ENCODE results near the gene NBEA. TPM values are rescaled to one million over a fixed set of nuclear protein-coding genes. Genes with fewer than 3 reads are reported as not detected.

Gene NBEA
- total RNA-seq, 1 experiment from 2014 or later, result 4.1 TPM

GRCh38 chr13:35378939-35379338, 436.9 kb downstream of the NBEA start:
- Histone ChIP-seq H3K27me3 (ENCODE audit: insufficient read depth, low read length) (no peaks in the 10 kb centered on the region), H3K4me2 (ENCODE audit: low read length) (no peak overlapping the region), H3K9me3 (ENCODE audit: control insufficient read depth in 1 of 2, insufficient read depth in 1 of 2, low read depth in 1 of 2, low read length in 2 of 2) (no peaks in the 10 kb centered on the region), H2AFZ (ENCODE audit: low read depth, low read length, poor library complexity, severe bottlenecking) (no peak overlapping the region), H3K4me3 (replicated peaks in 1 of 2; ENCODE audit: low read depth in 1 of 2, low read length in 2 of 2) (no peak overlapping the region), H3K27ac (ENCODE audit: low read depth, low read length) (no peak overlapping the region), H3K36me3 (ENCODE audit: control insufficient read depth in 1 of 2, insufficient read depth in 2 of 2, low read length in 2 of 2) (no peaks in the 10 kb centered on the region), H3K9me2 (ENCODE audit: insufficient read depth) (no peaks in the 10 kb centered on the region), H3K79me2 (ENCODE audit: insufficient read depth, low read length) (no peaks in the 10 kb centered on the region), H3K9ac (ENCODE audit: low read length) (no peak overlapping the region), H4K20me1 (ENCODE audit: insufficient read depth) (no peaks in the 10 kb centered on the region), H3K4me1 (ENCODE audit: control insufficient read depth in 1 of 2, insufficient read depth in 2 of 2, low read length in 2 of 2) (no peaks in the 10 kb centered on the region)
- intact Hi-C loops (cut with micrococcal nuclease), result no loop called here
- CTCF ChIA-PET, result no interaction called here
- RAD21 ChIA-PET (ENCODE audit: low non-redundant PET in 1 of 2, low total read pairs in 2 of 2, uncharacterized antibody in 2 of 2, unreplicated experiment in 2 of 2), result no interaction called here
- POLR2A ChIA-PET, result no interaction called here
- BruUV-seq (replicated peaks), result no TSS peak
- no peak for DNase-seq (ENCODE audit: low read depth, low spot score)
- TF ChIP-seq, protein P1, sequence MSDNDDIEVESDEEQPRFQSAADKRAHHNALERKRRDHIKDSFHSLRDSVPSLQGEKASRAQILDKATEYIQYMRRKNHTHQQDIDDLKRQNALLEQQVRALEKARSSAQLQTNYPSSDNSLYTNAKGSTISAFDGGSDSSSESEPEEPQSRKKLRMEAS (IDR thresholded peaks at IDR 0.05), result no peak
- no peak for TF ChIP-seq ZFX (IDR thresholded peaks at IDR 0.05)
- no peak for TF ChIP-seq TCF7L2 (IDR thresholded peaks at IDR 0.05; ENCODE audit: borderline replicate concordance, extremely low read depth, insufficient read depth, insufficient read length)
- TF ChIP-seq, protein P2, sequence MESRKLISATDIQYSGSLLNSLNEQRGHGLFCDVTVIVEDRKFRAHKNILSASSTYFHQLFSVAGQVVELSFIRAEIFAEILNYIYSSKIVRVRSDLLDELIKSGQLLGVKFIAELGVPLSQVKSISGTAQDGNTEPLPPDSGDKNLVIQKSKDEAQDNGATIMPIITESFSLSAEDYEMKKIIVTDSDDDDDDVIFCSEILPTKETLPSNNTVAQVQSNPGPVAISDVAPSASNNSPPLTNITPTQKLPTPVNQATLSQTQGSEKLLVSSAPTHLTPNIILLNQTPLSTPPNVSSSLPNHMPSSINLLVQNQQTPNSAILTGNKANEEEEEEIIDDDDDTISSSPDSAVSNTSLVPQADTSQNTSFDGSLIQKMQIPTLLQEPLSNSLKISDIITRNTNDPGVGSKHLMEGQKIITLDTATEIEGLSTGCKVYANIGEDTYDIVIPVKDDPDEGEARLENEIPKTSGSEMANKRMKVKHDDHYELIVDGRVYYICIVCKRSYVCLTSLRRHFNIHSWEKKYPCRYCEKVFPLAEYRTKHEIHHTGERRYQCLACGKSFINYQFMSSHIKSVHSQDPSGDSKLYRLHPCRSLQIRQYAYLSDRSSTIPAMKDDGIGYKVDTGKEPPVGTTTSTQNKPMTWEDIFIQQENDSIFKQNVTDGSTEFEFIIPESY (IDR thresholded peaks at IDR 0.05; ENCODE audit: extremely low read depth, insufficient replicate concordance, low read length), result no peak
- TF ChIP-seq SIN3A (IDR thresholded peaks at IDR 0.05; ENCODE audit: low read depth), result no peak
- TF ChIP-seq EGR1 (IDR thresholded peaks at IDR 0.05; ENCODE audit: low read depth), result no peak
- TF ChIP-seq POLR2A (IDR thresholded peaks at IDR 0.05; ENCODE audit: borderline replicate concordance, extremely low read depth, insufficient read depth, insufficient read length), result no peak
- ATAC-seq, result no peak

GRCh38 chr13:35379663-35380062, 437.6 kb downstream of the NBEA start:
- H3K4me1 ChIP-seq (ENCODE audit: control insufficient read depth in 1 of 2, insufficient read depth in 2 of 2, low read length in 2 of 2), result no peaks in the 10 kb centered on the region
- no peak for DNase-seq (ENCODE audit: low read depth, low spot score)
- no peaks in the 10 kb centered on the region for H3K9me3 ChIP-seq (ENCODE audit: control insufficient read depth in 1 of 2, insufficient read depth in 1 of 2, low read depth in 1 of 2, low read length in 2 of 2)
- H3K9me2 ChIP-seq (ENCODE audit: insufficient read depth), result no peaks in the 10 kb centered on the region
- no TSS peak for BruUV-seq (replicated peaks)
- H2AFZ ChIP-seq (ENCODE audit: low read depth, low read length, poor library complexity, severe bottlenecking), result no peak overlapping the region
- no peak for ATAC-seq
- intact Hi-C loops (cut with micrococcal nuclease), result no loop called here
- H3K9ac ChIP-seq (ENCODE audit: low read length), result no peak overlapping the region
- ChIA-PET CTCF (no interaction called here), RAD21 (ENCODE audit: low non-redundant PET in 1 of 2, low total read pairs in 2 of 2, uncharacterized antibody in 2 of 2, unreplicated experiment in 2 of 2) (no interaction called here), POLR2A (no interaction called here)
- H3K4me3 ChIP-seq (replicated peaks in 1 of 2; ENCODE audit: low read depth in 1 of 2, low read length in 2 of 2), result no peak overlapping the region
- H3K36me3 ChIP-seq (ENCODE audit: control insufficient read depth in 1 of 2, insufficient read depth in 2 of 2, low read length in 2 of 2), result no peaks in the 10 kb centered on the region
- no peak overlapping the region for H3K27ac ChIP-seq (ENCODE audit: low read depth, low read length)
- H3K79me2 ChIP-seq (ENCODE audit: insufficient read depth, low read length), result no peaks in the 10 kb centered on the region
- no peak overlapping the region for H3K4me2 ChIP-seq (ENCODE audit: low read length)
- H3K27me3 ChIP-seq (ENCODE audit: insufficient read depth, low read length), result no peaks in the 10 kb centered on the region
- no peaks in the 10 kb centered on the region for H4K20me1 ChIP-seq (ENCODE audit: insufficient read depth)
- TF ChIP-seq POLR2A (IDR thresholded peaks at IDR 0.05; ENCODE audit: borderline replicate concordance, extremely low read depth, insufficient read depth, insufficient read length) (no peak), ZNF274 (IDR thresholded peaks at IDR 0.05; ENCODE audit: low read depth, low read length) (no peak), YY1 (IDR thresholded peaks at IDR 0.05; ENCODE audit: extremely low read depth, insufficient replicate concordance, low read depth, low read length) (no peak), CEBPB (IDR thresholded peaks at IDR 0.05; ENCODE audit: low read depth) (no peak), ZFX (IDR thresholded peaks at IDR 0.05) (no peak), EZH2phosphoT487 (IDR thresholded peaks at IDR 0.05; ENCODE audit: borderline replicate concordance) (no peak), EGR1 (IDR thresholded peaks at IDR 0.05; ENCODE audit: low read depth) (no peak), ELF1 (IDR thresholded peaks at IDR 0.05; ENCODE audit: borderline replicate concordance, low read depth) (no peak), EZH2 (IDR thresholded peaks at IDR 0.05) (no peak), POLR2AphosphoS5 (IDR thresholded peaks at IDR 0.05; ENCODE audit: low read depth, low read length) (no peak), REST (IDR thresholded peaks at IDR 0.05; ENCODE audit: low read depth) (no peak)
- TF ChIP-seq, protein P3, sequence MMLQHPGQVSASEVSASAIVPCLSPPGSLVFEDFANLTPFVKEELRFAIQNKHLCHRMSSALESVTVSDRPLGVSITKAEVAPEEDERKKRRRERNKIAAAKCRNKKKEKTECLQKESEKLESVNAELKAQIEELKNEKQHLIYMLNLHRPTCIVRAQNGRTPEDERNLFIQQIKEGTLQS (IDR thresholded peaks at IDR 0.05), result no peak
